CD4-positive, alpha-beta T cell treated with Interleukin-21 for 1 hour (primary cell): Measurements from ENCODE around the gene NPAS3.
A peak's percentile ranks its signal among the peaks of the same experiment; 100 is the strongest.

Experiments used
- DNase-seq: peaks from one replicate; pipeline ENCODE4 v3.0.0-alpha.2; 2020

NPAS3 gene

DNA sequence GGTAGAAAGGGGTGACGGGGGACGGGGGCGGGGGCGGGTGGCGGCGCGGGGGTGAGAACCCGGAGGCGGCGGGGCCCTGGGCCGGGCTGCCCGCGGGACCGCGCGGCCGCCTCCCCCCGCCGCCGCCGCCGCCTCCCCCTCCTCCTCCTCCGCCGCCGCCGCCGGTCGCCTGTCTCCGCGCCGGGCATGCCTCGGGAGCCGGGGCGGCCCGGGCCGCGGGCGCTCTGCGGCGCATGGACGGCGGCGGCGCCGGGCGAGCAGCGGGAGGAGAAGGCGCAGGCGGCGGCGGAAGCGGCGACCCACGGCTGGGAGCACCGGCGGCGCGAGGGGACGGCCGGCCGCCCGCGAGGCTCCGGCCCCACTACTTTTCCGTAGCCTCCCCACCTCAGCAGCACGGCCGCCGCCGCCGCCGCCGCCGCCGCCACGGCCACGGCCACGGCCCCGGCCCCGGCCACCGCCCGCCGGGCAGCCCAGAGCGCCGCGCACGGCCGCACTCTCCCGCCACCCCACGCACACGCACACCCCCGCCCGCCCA, at the start of gene NPAS3:
Gene NPAS3, plus strand, starts transcription at position 161 of the 535 bp plus-strand sequence.
- no peak for DNase-seq

GRCh38 chr14:32896979-32897697, 41.5 kb upstream of the NPAS3 start:
- DNase-seq: peak; percentile 1

DNA sequence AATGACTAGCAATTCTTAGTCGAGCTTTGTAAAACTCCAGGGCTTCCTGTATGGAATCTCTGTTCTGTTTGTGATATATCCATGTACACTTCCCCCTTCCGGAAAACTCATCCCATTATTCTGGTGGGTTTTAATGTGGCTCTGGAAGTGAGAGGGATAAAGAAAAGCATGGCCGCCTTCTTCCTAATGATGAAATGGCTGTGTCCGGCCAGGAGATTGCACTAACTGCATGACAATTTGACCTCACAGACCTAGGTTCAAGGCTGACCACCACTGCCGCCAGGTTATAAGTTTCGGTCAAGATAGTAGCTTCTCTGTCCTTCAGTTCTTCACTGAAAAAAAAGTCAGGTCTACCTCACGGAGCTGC, 41.0 kb upstream of the NPAS3 start:
- no peak for DNase-seq

DNA sequence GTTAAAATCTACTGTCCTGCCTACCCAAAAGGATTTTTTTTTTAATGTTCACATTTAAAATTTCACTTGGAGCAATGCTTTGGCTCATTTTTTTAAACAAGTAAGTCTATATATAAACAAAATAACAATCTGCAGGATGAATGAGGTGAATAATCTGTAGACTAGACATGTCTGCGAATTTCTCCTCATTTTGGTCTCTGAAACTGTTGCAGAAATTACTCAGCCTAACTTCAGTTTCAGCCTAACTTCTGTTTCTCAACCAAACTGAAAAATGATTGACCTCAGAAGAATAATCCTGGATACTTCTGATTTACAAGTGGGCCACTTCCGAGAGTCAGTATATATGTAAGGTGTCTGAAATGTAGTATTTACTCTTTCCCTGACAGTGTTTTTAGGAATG, 39.8 kb upstream of the NPAS3 start:
- no peak for DNase-seq

DNA sequence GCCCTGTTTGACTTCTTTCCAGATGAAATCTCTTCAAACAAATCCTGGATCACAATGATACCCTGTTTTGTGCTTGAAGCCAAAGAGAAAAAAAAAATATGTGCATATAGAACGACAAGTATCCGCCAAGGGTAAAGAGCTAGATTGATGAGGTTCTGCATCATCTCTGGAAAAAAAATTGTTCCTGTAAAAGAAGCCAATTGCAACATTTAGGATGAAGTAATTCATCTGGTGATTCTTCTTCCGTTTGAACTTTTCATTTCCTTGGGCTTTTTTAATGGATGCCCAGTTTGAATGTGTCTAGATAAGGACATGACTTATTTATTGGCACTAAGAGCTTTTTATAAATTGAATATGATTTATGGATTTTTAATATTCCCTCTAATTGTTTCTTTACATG, 38.1 kb upstream of the NPAS3 start:
- no peak for DNase-seq

- DNase-seq: no peak
Measured at GRCh38 chr14:32905013-32905412, 33.7 kb upstream of the NPAS3 start.

DNA sequence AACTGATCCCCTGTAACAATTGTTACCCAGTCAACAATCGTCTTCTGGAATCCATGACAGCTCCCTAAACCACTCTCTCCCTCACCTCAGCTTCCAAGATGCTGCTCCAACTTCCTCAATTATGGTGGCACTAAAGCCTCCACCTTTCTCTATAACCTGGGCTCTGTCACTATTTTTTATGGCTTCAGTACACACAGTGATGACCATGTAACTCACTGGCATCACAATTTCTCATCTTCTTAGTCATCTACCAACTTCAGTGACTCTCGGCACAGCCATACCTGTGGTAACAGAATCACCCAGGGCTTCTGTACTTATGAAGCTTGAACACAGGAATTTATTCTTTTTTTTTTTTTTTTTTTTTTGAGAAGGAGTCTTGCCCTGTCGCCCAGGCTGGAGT, 32.0 kb upstream of the NPAS3 start:
- DNase-seq: no peak

GRCh38 chr14:32908196-32909084, 30.2 kb upstream of the NPAS3 start:
- DNase-seq: no peak

DNA sequence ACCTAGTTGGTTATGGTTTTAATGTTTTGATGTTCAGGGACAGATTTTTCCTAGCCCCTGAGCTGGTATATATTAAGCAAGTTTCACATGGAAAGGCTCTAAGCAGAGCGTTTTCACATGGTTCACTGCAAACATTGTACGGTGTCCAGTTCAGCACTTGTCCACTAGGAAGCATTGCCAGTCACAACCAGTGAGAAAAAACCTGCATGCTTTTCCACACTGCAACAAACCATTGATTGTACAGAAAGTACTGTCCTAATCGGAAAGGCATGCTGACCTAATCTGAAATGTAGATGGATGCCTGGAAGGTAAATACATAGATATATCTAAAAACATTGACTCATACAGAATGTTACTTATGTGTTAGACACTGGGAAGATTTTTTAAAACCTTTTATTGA, 25.0 kb upstream of the NPAS3 start:
- DNase-seq: no peak

DNA sequence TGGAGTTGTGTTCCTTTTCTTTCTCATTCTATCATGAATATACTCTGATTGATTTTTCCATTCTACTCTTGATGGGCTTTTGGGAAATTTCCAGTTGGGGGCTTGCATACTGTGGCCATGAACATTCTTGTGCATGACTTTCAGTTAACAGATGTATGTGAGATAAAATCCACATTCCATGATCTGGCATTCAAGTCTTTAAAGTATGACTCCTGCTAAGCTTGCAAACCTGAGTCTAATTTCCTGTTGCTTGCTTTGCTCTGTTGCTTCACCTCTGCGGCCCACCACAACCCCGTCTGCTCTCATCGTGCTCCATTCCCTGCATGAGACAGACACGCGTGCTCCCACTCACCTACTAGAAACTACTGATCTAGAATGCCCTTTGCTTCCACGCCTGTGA, 24.3 kb upstream of the NPAS3 start:
- no peak for DNase-seq

DNA sequence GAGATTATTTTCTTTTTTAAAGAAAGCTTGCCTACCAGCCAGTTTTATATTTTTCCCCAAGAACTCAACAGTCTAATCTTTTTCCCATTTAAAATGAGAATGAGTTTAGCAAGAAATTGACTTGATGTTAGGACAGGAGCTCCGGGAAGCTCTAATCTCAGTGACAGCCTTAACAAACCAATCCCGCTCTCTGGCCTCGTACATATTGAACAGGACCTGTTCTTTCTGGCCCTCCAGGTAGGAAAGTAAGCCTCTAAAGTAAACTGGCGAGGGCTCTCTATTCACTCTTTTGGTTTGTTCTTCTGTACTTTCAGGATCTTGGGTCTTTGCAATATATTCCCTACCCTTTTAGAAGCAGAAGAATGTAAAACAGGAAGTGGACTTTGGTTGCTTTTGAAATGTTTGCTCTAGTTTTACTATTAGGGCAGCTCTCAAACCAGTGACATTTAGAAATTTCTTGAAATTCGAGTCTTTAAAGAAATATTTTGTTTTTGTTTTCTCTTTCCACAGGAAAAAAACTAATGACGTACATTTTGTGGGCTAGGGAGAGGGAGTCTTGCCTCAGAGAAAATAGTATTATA, 17.9 kb upstream of the NPAS3 start:
- no peak for DNase-seq

DNA sequence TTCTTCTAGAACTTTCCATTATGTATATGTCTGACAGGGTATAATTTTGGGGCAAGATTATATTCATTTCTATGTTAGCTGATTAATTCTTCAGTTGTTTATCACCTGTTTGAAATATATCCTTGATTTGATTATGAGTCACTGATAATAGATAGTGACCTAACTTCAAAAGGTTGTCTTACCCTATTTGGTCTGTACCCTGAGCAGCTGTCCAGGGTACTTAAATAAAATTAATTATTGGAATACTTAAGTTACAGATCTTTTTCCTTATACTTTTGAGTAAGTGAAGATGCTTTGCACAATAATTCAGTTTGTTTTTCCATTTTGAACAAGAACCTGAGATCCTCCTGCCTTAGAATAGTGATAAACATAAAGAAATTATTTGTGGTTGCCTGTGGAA, 13.2 kb upstream of the NPAS3 start:
- DNase-seq: no peak

- no peak for DNase-seq
Measured at GRCh38 chr14:32932302-32932913, 6.3 kb upstream of the NPAS3 start.

- DNase-seq: no peak
Measured at GRCh38 chr14:32932914-32933628, 5.6 kb upstream of the NPAS3 start.

DNA sequence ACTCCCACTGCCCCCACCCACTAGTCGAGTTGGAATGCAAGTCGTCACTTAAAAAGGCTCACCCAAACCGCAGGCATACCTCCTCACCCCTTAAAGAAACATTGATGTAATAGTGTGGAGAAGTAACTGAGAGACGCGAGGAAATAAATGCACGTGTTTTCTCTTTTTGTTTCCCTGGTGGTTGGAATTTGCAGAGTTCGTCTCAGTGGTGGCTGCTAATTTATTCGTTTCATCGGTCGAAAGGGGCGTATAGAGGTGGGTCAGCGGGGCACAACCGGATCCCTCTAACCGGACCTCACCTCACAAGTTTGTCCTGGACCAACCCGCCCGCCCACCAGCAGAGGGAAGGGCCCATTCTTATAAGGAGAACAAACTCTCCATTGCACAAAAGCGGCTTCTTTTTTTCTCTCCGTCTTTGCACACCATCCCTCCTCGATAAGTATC, 5.0 kb upstream of the NPAS3 start:
- no peak for DNase-seq

- DNase-seq: no peak
Measured at GRCh38 chr14:32934073-32934880, 4.4 kb upstream of the NPAS3 start.

- DNase-seq: no peak
Measured at GRCh38 chr14:32934881-32935633, 3.6 kb upstream of the NPAS3 start.

- DNase-seq: peak; percentile 8
Measured at GRCh38 chr14:32939254-32940065, 781 bp downstream of the NPAS3 start.

GRCh38 chr14:32940066-32940651, 1.5 kb downstream of the NPAS3 start:
- DNase-seq: no peak
